Keratinocyte (primary cell): ENCODE data around the gene CD55. TPM values are rescaled to one million over a fixed set of nuclear protein-coding genes. Genes with fewer than 3 reads are reported as not detected.

Experiments
- DNase-seq: peaks from one replicate; pipeline ENCODE4 v3.0.0-alpha.2; 2011; ENCODE audit warnings: low read depth, missing footprints, low spot score
- FAIRE-seq: peaks from 2 replicates; lab custom pipeline; 2011; peaks lifted over from hg19 to GRCh38; lab: Jason Lieb, UNC
- H2AFZ ChIP-seq: 2 replicates; pipeline ENCODE4 v1.6.0; 2012; ENCODE audit warnings: low read length, control low read depth, inconsistent platforms; ENCODE audit not compliant: control insufficient read depth
- H3K27ac ChIP-seq: 2 replicates; pipeline ENCODE4 v1.5.1; 2011; ENCODE audit warnings: low read length; ENCODE audit not compliant: control insufficient read depth, insufficient read depth
- H3K27me3 ChIP-seq: 3 replicates; pipeline ENCODE4 v1.6.0; 2011; ENCODE audit warnings: low read length; ENCODE audit not compliant: control insufficient read depth, insufficient read depth; ENCODE audit errors: extremely low read depth
- H3K36me3 ChIP-seq, 2 experiments: 2 replicates in 1 of 2; 3 replicates in 1 of 2; pipeline ENCODE4 v1.5.1; 2011; ENCODE audit warnings: low read length in 2 of 2, mild to moderate bottlenecking in 1 of 2; ENCODE audit not compliant: control insufficient read depth in 2 of 2, insufficient read depth in 2 of 2; ENCODE audit errors: extremely low read depth in 1 of 2
- H3K4me1 ChIP-seq: 3 replicates; pipeline ENCODE4 v1.5.1; 2011; ENCODE audit warnings: low read length; ENCODE audit not compliant: control insufficient read depth, insufficient read depth; ENCODE audit errors: extremely low read depth
- H3K4me2 ChIP-seq: 3 replicates; pipeline ENCODE4 v1.6.0; 2011; ENCODE audit warnings: low read depth, low read length; ENCODE audit not compliant: control insufficient read depth, insufficient read depth; ENCODE audit errors: extremely low read depth
- H3K4me3 ChIP-seq, 3 experiments: fragments of 200-600 bp in 1 of 3; sonication (generic) in 1 of 3; 2 replicates in 2 of 3; 3 replicates in 1 of 3; pipeline ENCODE4 v1.5.1; 2011 to 2016; ENCODE audit warnings: low read length in 3 of 3, mild to moderate bottlenecking in 3 of 3, control low read depth in 2 of 3, inconsistent platforms in 1 of 3, low read depth in 1 of 3, mixed read lengths in 1 of 3, mixed run types in 1 of 3, moderate library complexity in 1 of 3; ENCODE audit not compliant: control insufficient read depth in 2 of 3, insufficient read depth in 2 of 3; ENCODE audit errors: extremely low read depth in 1 of 3
- H3K79me2 ChIP-seq: 2 replicates; pipeline ENCODE4 v1.6.0; 2012; ENCODE audit warnings: low read length; ENCODE audit not compliant: control insufficient read depth, insufficient read depth
- H3K9ac ChIP-seq: 3 replicates; pipeline ENCODE4 v1.6.0; 2011; ENCODE audit warnings: low read length; ENCODE audit not compliant: control insufficient read depth, insufficient read depth; ENCODE audit errors: extremely low read depth
- H3K9me1 ChIP-seq: 3 replicates; pipeline ENCODE4 v1.6.0; 2011; ENCODE audit warnings: low read length; ENCODE audit not compliant: control insufficient read depth, insufficient read depth; ENCODE audit errors: extremely low read depth
- H3K9me3 ChIP-seq: 2 replicates; pipeline ENCODE4 v1.5.1; 2012; ENCODE audit warnings: low read depth, low read length; ENCODE audit not compliant: control insufficient read depth
- H4K20me1 ChIP-seq: 3 replicates; pipeline ENCODE4 v1.6.0; 2011; ENCODE audit warnings: low read length; ENCODE audit not compliant: control insufficient read depth, insufficient read depth; ENCODE audit errors: extremely low read depth
- EZH2 ChIP-seq: IDR thresholded peaks from one replicate; pipeline ENCODE4 v1.6.1; 2012; ENCODE audit warnings: inconsistent platforms, mild to moderate bottlenecking, low read length, moderate library complexity
- dilution Hi-C: fragments of 300-500 bp; cut with MboI; formaldehyde crosslinking; loops from one replicate; pipeline ENCODE4 v1.7.0; 2020; ENCODE audit warnings: low sequenced_read_pairs; ENCODE audit not compliant: extremely low pct_ligation_motif_present
- polyA plus RNA-seq, 5 experiments: library from polyadenylated mRNA; depleted of rRNA in 3 of 5; stranded (reverse) in 3 of 5; stranded (forward) in 1 of 5; unstranded in 1 of 5; fragments of >200 nt; gene quantifications; 1 replicate in 1 of 5; 2 replicates in 3 of 5; 3 replicates in 1 of 5; pipeline versions ENCODE4 v1.2.1 to v1.2.3, GENCODE V29; 2011 to 2012; ENCODE audit warnings: missing spikeins in 2 of 5, low read depth in 1 of 5, low replicate concordance in 1 of 5
- TF ChIP-seq, protein P1 (sequence below), 3 experiments: IDR thresholded peaks in 1 of 3; conservative IDR thresholded peaks in 1 of 3; optimal IDR thresholded peaks in 1 of 3; 2 replicates in 2 of 3; 3 replicates in 1 of 3; pipeline versions ENCODE3 to v1.5.1; 2011; ENCODE audit warnings: low read length in 3 of 3, mild to moderate bottlenecking in 3 of 3, moderate library complexity in 2 of 3, control low read depth in 1 of 3, inconsistent platforms in 1 of 3; ENCODE audit not compliant: insufficient read depth in 2 of 3; ENCODE audit errors: extremely low read depth in 1 of 3

Gene CD55
- polyA plus RNA-seq, 1 donor (not counting 4 experiments of a cell fraction or from before 2014, with no cell fraction given): 37.3 TPM

DNA sequence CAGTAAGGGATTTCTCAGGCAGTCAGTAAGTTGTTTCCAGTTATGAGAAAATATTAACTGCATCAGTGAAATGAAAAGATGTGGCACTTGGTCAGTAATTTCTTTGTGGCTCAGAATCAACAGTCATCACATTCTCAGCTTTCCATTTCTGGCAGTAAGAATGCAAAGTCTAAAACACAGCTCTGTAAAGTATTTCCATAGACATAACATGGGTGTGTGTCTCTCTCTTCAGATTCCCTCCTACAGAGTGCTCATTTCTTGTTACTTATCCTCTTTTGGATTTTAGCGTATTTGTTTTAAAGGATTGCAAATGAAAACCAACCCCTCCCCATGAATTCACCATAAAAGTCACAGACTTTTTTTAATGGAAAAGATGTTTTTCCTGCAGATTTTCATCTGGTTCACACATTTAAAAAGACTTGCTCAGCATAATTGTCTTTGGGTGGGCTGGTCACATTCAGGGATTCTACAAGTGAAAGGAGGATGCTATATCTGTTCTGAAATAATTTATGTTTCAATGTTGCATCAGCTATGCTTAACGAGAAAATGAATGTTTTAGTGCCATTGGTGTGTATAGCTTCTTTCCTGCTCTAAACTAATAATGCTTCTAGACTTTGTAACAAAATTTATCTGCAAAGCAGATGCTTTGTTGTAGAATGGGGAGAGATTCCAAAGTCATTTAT, 34.6 kb upstream of the CD55 start:
- Histone ChIP-seq H3K27ac (no peak overlapping the region), H3K36me3 (no peaks in the 10 kb centered on the region), H3K27me3 (peaks cover 6% of the 10 kb centered on the region), H3K4me2 (no peak overlapping the region), H3K9me3 (no peaks in the 10 kb centered on the region), H3K4me1 (peaks cover 10% of the 10 kb centered on the region), H3K4me3 (no peak overlapping the region), H2AFZ (no peak overlapping the region), H3K9ac (no peak overlapping the region), H4K20me1 (no peaks in the 10 kb centered on the region), H3K79me2 (no peaks in the 10 kb centered on the region), H3K9me1 (no peaks in the 10 kb centered on the region)
- dilution Hi-C loops: no loop called here
- TF ChIP-seq, protein P1, sequence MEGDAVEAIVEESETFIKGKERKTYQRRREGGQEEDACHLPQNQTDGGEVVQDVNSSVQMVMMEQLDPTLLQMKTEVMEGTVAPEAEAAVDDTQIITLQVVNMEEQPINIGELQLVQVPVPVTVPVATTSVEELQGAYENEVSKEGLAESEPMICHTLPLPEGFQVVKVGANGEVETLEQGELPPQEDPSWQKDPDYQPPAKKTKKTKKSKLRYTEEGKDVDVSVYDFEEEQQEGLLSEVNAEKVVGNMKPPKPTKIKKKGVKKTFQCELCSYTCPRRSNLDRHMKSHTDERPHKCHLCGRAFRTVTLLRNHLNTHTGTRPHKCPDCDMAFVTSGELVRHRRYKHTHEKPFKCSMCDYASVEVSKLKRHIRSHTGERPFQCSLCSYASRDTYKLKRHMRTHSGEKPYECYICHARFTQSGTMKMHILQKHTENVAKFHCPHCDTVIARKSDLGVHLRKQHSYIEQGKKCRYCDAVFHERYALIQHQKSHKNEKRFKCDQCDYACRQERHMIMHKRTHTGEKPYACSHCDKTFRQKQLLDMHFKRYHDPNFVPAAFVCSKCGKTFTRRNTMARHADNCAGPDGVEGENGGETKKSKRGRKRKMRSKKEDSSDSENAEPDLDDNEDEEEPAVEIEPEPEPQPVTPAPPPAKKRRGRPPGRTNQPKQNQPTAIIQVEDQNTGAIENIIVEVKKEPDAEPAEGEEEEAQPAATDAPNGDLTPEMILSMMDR (optimal IDR thresholded peaks at IDR 0.05 in 1 of 3, IDR thresholded peaks at IDR 0.05 in 1 of 3, conservative IDR thresholded peaks at IDR 0.05 in 1 of 3; ENCODE audit: extremely low read depth in 1 of 3, insufficient read depth in 2 of 3, low read length in 3 of 3): no peak
- TF ChIP-seq EZH2: no peak
- FAIRE-seq (no peak), DNase-seq (no peak)

DNA sequence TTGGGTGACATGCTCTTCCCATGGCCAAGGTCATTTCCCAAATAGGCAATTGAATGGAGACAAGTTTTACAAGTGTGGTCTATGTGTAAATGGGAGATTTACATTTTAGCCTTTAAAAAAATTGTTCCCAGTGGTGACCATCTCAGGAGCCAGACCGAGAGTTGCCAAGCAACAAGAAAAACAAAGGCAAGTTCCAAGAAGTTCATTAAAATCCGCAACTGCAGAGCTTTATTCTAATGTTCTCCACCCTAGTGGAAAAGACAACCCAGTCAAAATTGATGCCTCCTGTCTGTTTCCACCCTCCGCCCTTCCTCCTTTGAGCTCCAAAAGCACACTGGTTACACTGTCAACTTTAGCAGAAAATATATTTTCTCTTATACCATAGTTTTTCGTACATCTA, 33.2 kb upstream of the CD55 start:
- Histone ChIP-seq H3K27ac (no peak overlapping the region), H3K9me3 (no peaks in the 10 kb centered on the region), H3K4me1 (no peaks in the 10 kb centered on the region), H2AFZ (no peak overlapping the region), H3K4me3 (no peak overlapping the region), H3K27me3 (peaks cover 6% of the 10 kb centered on the region), H3K36me3 (no peaks in the 10 kb centered on the region), H3K4me2 (no peak overlapping the region), H4K20me1 (no peaks in the 10 kb centered on the region), H3K9ac (no peak overlapping the region), H3K79me2 (no peaks in the 10 kb centered on the region), H3K9me1 (no peaks in the 10 kb centered on the region)
- DNase-seq: no peak
- dilution Hi-C loops: no loop called here
- TF ChIP-seq, protein P1 (optimal IDR thresholded peaks at IDR 0.05 in 1 of 3, IDR thresholded peaks at IDR 0.05 in 1 of 3, conservative IDR thresholded peaks at IDR 0.05 in 1 of 3; ENCODE audit: extremely low read depth in 1 of 3, insufficient read depth in 2 of 3, low read length in 3 of 3): no peak
- no peak for TF ChIP-seq EZH2
- FAIRE-seq: no peak
